H4 (cell line): ENCODE data around the gene MBD1. TPM values are rescaled to one million over a fixed set of nuclear protein-coding genes. Genes with fewer than 3 reads are reported as not detected.
A peak's percentile ranks its signal among the peaks of the same experiment; 100 is the strongest.
"Not testable (repeated sequence)": the region's sequence is repeated elsewhere in the genome, so short reads cannot be mapped to it uniquely, and the experiment has no call there.

Experiments used
- DNase-seq: peaks from one replicate; pipeline ENCODE4 v3.0.0-alpha.2; 2015; ENCODE audit warnings: low spot score
- total RNA-seq: library from RNA; depleted of rRNA; stranded (reverse); fragments of >200 nt; shearing (Covaris generic); gene quantifications from 2 replicates; pipeline ENCODE4 v1.2.3, GENCODE V29; 2014; rRNA removed

The MBD1 gene, protein sequence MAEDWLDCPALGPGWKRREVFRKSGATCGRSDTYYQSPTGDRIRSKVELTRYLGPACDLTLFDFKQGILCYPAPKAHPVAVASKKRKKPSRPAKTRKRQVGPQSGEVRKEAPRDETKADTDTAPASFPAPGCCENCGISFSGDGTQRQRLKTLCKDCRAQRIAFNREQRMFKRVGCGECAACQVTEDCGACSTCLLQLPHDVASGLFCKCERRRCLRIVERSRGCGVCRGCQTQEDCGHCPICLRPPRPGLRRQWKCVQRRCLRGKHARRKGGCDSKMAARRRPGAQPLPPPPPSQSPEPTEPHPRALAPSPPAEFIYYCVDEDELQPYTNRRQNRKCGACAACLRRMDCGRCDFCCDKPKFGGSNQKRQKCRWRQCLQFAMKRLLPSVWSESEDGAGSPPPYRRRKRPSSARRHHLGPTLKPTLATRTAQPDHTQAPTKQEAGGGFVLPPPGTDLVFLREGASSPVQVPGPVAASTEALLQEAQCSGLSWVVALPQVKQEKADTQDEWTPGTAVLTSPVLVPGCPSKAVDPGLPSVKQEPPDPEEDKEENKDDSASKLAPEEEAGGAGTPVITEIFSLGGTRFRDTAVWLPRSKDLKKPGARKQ
- total RNA-seq = 28.4 and 36.2 TPM in 2 replicates

DNA sequence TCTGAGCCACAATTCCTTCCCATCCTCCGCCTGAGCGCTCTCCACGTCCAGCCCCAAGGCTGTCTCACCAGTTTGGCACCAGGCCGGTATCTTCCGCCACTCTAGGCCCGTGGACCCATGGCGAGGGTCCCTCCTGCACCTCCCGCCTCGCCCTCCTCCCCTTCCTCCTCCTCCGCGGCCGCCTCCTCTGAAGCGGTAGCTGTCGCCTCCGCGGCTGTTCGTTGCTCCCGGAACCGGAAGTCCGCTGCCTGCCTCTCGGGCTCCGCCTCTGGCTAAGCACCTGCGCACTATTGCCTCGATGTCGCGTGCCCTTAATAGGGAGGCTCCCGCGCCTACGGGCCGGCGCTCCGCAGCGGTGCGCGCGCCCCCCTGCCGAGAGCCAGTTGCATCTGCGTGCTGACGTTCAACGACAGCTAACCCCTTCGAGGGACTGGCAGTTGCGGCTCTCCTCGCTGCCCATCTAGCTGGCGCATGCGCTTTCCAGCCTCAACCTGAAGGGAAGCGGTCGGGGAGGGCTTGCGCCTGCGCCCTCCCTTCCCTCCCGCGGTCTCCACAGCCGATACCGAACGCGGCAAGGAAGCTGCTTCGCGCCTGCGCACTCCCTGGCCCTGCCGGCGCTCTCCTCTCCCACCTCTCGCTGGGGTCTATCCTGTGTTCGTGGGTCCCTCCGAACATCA, at the start of gene MBD1:
Gene MBD1 (minus strand): TSS at position 229 of the 677 bp plus-strand sequence. CDS start 1,531 bp downstream, outside the sequence.
- DNase-seq = peak; percentile 97

DNA sequence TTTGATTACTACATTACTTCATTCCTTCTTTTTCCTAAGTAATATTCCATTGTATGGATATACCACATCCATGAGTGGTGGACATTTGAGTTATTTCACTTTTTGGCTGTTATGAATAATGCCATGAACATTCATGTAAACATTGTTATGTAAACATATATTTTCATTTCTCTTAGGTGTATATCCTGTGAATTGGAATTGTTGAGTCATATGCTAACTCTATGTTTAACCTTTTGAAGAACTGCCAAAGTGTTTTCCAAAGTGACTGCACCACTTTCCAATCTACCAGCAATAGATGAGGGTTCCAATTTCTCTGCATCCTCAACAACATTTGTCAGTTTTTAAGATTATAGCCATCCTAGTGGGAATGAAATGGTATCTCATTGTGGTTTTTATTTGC, 48.9 kb upstream of the MBD1 start:
- DNase-seq = no peak

DNA sequence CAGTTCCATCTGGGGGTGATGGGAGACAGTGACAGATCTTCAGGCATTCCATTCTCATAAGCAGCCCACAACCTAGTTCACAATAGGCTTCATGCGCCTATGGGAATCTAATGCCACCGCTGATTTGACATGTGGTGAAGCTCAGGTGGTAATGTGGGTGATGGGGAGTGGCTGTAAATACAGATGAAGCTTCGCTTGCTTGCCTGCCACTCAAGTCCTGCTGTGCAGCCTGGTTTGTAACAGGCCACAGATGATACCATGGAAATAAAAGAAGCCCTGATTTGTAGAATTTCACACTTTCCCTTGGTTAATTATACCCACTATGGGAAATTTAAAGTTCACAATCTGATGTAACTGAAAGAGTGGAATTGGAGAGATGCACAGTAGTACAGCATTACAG, 46.7 kb upstream of the MBD1 start:
- no peak for DNase-seq

DNA sequence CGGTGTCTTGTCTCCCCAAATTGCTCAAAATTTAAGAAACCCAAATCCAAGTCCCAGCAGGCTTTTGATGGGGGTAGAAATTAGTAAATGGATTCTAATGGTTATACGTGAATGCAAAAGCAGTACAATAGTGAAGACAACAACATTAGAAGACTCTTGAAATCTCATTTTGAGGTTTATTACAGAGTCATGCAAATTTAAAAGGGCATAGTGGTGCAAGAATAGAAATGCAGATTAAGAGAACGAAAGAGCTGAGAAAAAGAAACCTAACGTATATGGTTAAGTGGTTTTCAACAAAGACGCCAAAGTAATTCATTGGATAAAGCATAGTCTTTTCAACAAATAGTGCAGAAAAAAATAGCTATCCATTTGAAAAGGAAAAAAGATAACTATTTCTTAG, 39.4 kb upstream of the MBD1 start:
- no peak for DNase-seq

DNA sequence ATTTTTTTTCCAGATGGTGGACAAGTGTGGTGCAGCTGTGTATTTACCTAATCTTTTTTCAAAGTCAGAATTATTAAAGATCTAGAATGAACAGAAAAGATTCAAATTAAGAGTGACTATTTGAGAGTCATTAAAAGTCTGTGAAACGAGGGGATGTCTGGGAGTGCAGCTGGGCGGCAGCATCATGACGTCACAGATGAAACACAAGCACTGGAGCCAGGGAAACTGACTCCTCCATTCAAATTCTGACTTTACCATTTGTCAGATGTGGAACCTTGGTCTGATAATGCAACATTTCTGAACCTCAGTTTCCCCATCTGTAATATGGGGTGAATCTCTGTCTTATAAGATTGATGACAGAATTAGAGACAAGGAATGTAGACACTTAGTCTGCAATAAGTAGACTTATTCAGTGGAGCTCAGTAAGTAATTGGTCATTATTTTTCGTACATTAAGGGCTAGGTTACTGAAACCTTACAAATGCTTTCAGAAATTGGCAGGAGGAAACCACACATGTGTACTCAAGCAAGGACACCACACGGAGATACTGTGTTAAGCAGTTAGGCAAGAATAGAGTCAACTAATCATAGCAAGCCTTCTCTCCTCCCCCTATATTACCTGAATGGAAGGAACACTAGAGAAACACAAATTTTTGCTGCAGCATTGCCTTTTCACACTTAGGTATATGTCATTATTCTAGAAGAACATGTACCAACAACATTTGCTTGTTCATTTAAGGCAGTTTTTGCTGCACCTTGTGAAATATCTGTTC, 34.0 kb upstream of the MBD1 start:
- DNase-seq = no peak

DNA sequence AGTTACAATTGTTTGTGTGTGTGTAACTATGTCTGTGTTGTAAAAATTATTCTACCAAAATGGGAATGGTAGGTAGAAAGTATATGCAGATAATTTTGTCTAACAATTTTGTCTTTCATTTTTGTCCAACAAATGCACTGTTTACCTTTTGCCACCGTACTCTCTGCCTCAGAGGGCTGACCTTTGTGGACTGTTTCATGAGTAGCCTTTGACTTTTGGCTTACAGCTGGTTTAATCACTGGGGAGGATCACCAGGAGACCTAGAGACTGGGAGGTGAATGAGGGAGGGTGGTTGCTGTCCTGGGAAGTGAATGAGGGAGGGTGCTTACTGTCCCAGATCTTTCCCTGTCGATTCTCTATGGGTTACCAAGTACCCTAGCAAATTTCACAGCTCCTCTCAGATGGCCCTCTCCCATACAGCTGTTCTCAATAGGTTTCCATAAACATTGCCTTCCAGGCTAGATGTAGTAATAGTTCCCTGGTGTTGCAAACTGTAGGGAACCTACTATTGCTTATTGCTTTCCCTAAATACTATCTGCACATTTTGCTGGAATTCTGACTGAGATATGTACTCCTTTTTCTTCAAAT, 32.6 kb upstream of the MBD1 start:
- no peak for DNase-seq

DNA sequence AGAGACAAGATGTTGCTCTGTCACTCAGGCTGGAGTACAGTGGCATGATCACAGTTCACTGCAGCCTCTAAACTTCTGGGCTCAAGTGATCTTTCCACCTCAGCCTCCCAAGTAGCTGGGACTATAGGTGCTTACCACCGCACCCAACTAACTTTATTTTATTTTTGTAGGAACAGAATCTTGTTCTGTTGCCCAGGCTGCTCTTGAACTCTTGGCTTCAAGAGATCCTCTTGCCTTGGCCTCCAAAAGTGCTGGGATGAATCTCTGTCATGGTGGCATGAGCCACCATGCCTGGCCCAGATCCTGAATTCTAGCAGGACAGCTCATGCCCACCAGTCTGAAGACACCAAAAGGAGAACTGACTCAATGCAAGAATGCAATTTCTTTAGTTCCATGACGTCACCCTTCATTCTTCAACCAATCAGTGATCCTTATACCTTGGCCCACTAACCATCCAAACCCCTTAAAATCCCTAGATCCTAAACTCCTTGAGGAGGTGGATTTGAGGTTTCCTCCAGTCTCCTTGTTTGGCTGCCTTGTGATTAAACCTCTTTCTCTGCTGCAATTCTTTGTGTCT, 31.8 kb upstream of the MBD1 start:
- no peak for DNase-seq

DNA sequence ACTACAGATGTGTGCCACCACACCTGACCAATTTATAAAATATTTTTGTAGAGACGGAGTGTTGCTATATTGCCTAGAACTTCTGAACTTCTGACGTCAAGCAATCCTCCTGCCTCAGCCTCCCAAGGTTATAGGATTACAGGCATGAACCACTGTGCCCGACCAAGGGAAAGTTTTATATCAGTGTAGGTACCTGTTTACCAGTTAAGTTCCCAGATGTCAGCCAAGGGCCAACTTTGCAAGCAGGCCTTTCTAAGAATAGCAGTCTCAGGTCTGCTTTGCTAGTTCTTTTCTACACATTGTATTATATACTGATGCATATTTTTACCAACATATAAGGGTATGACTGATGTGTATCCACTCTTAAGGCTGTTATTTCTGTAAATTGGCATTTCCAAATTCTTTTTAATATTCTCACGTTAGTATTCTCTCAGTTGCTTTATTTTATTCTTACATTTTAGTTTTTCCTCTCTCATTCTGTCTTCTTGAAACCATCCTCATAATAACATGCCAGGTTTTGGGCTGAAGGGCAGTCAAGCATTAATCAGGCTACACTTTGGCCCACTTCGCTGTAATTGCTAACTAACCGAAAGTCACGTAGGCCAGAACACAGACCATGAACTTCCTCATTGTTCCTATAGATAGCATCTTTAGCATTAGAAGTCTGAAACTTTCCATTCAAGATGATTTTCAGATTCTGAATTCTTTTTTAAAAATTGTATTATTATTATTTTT, 31.1 kb upstream of the MBD1 start:
- no peak for DNase-seq

DNA sequence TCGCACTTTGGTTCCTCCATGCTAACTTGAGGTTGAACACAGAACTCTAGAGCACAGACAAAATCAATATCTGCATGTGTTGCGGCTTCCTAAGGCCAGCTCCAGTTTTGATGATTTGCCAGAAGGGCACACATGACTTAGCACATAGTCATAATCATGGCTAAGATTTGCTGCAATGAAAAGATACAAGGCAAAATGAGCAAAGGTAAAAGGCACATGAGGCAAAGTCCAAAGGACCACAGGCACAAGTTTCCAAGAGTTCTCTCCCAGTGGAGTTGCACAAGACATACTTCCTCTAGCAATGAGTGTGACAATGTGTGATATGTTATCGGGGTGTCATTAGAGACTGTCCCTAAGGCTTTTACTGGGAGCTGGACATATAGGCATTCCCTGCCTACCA, 30.3 kb upstream of the MBD1 start:
- DNase-seq = no peak

DNA sequence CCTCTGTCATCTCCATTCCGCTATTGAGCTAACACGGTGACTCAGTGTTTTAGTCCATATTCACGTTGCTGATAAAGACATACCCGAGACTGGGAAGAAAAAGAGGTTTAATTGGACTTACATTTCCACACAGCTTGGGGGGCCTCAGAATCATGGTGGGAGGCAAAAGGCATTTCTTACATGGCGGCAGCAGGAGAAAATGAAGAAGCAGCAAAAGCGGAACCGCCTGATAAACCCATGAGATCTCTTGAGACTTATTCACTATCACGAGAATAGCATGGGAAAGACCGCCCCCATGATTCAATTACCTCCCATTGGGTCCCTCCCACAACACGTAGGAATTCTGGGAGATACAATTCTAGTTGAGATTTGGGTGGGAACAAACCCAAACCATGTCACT, 28.8 kb upstream of the MBD1 start:
- no peak for DNase-seq

DNA sequence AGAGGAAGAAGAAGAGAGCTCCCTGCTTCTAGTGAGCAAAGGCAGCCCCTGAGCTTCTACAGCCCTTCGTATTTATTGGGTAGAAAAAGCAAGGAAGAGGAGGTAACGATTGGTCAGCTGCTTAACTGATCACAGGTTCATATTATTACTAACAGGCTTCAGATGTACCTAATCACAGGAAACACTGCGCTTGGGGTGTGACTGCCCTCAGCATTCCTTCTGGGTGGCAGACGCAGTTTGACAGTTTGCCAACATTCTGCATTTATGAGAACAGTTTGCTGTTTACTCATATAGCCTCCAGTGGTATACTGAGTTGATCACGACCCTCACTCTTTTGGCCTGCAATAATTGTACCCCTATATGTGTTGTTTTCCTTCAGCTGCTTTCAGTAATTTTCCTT, 27.5 kb upstream of the MBD1 start:
- DNase-seq = not testable (repeated sequence)

DNA sequence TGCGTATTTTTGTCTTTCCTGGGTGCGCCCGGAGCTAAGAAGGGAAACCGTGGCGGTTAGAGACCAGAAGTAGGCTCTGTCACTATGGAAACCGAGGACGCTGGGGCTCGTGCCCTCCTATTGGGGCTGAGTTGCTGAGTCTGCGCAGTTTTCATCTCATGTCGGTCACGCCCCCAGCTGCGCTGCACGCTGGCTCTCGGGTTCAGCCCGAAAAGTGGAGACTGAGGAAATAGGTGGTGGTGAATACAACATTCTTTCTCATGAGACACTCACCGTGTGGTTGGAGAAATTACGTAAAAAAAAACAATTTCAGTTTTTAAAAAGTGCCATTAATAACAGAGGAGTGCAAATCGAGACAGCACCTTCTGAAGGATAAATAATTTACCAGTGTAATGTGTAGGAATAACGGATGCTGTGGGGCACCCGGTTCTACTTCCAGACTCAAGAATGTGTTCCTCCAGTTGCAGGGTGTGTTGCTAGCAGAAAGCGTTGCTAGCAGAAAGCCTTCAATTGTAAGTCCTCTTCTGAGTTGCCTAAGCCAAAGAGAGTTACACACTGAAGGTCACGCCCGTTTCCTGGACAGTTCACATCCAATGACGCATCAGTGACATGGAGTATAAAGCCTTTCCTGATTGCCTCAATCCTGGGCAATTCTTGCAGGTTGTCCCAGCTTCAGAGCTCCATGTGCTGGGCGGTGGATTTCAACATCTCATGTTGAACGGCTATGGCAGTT, 26.6 kb upstream of the MBD1 start:
- DNase-seq = peak; percentile 55

DNA sequence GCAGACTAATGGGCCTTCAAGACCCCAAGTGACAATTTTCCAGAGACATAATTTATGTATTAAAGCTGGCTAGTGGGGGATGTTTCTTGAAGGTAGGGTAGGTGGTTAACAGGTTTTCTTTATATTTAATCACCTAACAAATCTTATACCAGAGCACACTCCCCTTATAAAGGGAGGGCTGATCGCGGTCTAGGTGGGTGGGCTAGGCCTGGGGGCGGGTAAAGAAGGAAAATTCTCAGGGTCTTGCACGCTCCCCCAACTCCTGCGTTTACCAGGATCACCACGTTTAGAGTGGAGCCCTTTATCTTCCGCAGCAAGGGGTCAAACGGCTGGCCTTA, 26.0 kb upstream of the MBD1 start:
- DNase-seq = no peak

DNA sequence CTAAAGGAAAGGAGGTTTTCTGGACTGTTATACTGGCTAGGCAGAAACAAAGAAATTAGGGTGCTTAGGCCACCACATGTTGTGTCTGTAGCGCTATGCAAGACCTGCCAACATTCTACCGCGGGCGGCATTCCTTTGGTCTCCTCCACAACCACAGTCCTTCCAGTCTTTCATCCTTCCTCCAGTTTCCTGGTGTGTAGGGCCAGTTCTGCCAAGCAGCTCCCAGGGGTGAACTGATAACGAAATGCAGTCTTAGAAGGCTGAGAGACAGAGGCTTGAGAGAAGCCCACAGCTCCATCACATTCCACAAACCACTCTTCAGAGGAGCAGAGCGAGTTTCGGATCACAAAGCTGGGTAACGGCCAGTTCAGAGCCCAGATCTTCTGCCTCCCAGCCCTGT, 25.6 kb upstream of the MBD1 start:
- DNase-seq = peak; percentile 83

DNA sequence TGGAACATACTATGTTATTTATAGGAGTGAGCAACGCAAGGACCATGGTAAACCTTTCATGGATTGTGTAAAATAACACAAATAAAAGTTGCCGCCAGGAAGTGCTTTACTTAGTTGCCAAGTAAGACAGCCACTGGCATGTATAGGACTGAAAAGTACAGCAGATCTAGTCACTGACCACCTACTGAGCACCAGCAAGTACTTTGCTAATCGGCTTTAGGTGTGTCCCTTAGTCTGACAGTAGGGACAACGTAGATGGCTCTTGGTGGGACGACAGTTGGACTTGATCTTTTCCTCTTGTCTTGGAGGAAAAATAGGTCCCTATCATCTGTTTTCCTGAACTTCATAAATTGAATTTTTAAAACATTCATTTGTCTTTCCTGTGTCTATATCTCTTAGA, 19.8 kb upstream of the MBD1 start:
- DNase-seq = no peak

DNA sequence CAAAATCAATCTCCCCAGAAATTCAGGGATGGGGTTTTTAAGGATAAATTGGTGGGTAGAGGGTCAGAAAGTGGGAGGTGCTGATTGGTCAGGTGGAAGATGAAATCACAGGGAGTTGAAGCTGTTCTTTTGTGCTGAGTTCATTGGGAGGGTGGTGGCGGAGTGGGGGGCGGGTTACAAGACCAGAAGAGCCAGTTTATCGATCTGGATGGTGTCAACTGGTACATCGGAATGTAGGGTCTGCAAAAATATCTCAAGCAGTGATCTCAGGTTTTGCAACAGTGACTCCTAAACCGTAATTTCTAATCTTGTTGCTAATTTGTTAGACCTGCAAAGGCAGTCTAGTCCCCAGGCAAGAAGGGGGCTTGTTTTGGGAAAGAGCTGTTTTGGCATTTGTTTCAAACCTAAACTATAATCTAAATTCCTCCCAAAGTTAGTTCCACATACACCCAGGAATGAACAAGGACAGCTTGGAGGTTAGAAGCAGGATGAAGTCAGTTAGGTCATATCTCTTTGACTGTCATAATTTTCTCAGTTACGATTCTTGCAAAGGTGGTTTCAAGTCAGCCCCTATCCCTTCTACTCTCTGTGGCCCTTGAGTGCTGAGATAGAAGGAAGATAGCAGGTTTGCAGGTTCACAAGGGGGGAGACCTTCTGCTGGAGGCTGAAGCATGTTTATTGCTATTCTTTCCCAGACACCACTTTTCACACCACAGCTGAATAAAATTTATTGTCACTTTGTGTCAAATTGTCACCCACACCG, 18.5 kb upstream of the MBD1 start:
- no peak for DNase-seq

DNA sequence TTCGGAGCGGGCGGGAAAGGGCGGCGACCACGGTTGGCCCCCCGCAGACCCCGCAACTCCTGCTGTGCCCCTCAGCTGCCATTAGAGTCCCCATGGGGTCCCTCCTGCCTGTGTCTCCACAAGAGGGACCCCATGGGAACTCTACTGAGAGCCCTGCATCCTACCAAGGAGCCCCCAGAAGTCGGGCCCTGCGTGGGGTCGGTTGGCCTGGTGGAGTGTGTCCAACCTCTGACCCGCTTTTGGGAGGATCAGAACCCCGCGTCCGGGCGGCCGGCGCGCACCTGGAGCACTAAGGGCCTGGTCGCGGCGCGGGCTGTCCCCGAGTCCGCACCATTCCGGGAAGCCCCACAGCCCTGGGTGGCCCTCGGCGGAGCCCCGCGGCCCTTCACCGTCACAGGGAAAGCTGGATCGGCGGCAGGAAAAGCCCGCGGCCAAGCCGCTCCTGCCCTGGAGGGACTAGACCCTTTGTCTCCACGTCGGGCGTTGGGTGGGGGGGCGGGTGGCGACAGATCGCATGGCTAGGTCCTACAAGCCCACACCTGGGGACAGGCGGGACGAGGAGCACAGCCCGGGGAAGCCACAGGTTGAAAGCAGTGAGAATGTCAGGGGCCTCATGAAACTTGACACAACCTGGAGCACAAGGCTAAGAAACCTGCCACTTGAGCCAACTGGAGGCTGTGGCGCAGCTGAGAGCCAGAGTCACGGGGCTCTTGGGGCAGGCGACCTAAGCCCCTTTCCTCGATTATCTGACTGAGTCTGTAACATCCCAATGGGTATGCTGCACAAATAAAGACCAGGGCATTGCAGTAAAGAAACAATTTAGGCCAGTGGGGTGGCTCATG, 17.3 kb upstream of the MBD1 start:
- DNase-seq = no peak
